Activated CD8-positive, alpha-beta memory T cell treated with anti-CD3 and anti-CD28 coated beads for 48 hours (primary cell): Measurements from ENCODE around the gene KLHDC7A.

Experiments used
- DNase-seq, 3 experiments: peaks; one replicate each; pipeline ENCODE4 v3.0.0-alpha.2; 2020; ENCODE audit warnings: low read depth in 2 of 3, low spot score in 2 of 3

KLHDC7A gene

GRCh38 chr1:18470671-18471355 lies 9.9 kb upstream of the KLHDC7A start:
- no peak for DNase-seq

GRCh38 chr1:18473195-18473815 lies 7.4 kb upstream of the KLHDC7A start:
- no peak for DNase-seq

GRCh38 chr1:18474559-18475175 lies 6.1 kb upstream of the KLHDC7A start:
- DNase-seq, result no peak

GRCh38 chr1:18475234-18475905 lies 5.4 kb upstream of the KLHDC7A start:
- DNase-seq, result no peak

GRCh38 chr1:18479454-18479853 lies 1.3 kb upstream of the KLHDC7A start:
- DNase-seq, result no peak

- DNase-seq, result no peak
Observed at GRCh38 chr1:18481190-18481920, 625 bp downstream of the KLHDC7A start.

- no peak for DNase-seq
Observed at GRCh38 chr1:18481921-18482701, 1.4 kb downstream of the KLHDC7A start.

- no peak for DNase-seq
Observed at GRCh38 chr1:18482721-18483425, 2.1 kb downstream of the KLHDC7A start.

- no peak for DNase-seq
Observed at GRCh38 chr1:18484276-18484675, 3.5 kb downstream of the KLHDC7A start.

- no peak for DNase-seq
Observed at GRCh38 chr1:18484721-18485120, 4.0 kb downstream of the KLHDC7A start.

GRCh38 chr1:18485227-18485626 lies 4.5 kb downstream of the KLHDC7A start:
- DNase-seq, result no peak

GRCh38 chr1:18486195-18486594 lies 5.5 kb downstream of the KLHDC7A start:
- DNase-seq, result no peak

GRCh38 chr1:18489417-18490143 lies 8.8 kb downstream of the KLHDC7A start:
- no peak for DNase-seq

- no peak for DNase-seq
Observed at GRCh38 chr1:18491168-18491567, 10.4 kb downstream of the KLHDC7A start.

GRCh38 chr1:18494304-18494703 lies 13.6 kb downstream of the KLHDC7A start:
- no peak for DNase-seq

- no peak for DNase-seq
Observed at GRCh38 chr1:18495635-18496034, 14.9 kb downstream of the KLHDC7A start.

- no peak for DNase-seq
Observed at GRCh38 chr1:18496056-18496455, 15.3 kb downstream of the KLHDC7A start.

GRCh38 chr1:18496497-18497235 lies 15.9 kb downstream of the KLHDC7A start:
- DNase-seq, result no peak

GRCh38 chr1:18501833-18502232 lies 21.1 kb downstream of the KLHDC7A start:
- no peak for DNase-seq
